ENCODE measurements around the gene PSMA6. TPM values are rescaled to one million over a fixed set of nuclear protein-coding genes. Genes with fewer than 3 reads are reported as not detected.

Gene PSMA6
- total RNA-seq, 6 experiments from 2014 or later, result 186 to 233 (median 222) TPM

DNA sequence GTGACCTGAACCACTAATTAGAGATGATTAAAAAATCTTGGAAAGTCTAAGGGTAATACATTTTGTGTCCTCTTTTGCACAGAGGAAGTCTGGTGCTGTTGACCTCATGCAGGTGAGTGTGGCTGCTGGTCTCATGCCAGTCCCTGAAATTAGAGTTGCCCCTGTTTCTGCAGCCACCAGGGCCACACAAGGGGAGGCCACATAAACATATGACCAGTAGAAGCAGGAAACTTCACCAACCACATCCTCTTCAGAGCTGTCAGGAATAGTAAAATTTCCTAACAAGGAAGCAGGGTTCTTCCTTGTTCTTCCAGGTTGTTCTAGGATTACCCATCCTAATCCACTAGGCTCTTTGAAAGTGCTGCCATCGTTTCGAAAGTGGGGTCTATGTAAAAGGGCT, 28.3 kb downstream of the PSMA6 start:
- Mint-ChIP-seq H3K27me3 (ENCODE audit: insufficient read depth) (no peaks in the 10 kb centered on the region), H3K4me1 (ENCODE audit: low read depth) (no peaks in the 10 kb centered on the region), H3K36me3 (ENCODE audit: low read depth) (peaks cover 18% of the 10 kb centered on the region; the same call in 1 of the 2 replicates), H3K9me3 (no peaks in the 10 kb centered on the region), H3K4me3 (no peak overlapping the region), H3K27ac (no peak overlapping the region)
- no peak for DNase-seq
- TF ChIP-seq, protein P1, sequence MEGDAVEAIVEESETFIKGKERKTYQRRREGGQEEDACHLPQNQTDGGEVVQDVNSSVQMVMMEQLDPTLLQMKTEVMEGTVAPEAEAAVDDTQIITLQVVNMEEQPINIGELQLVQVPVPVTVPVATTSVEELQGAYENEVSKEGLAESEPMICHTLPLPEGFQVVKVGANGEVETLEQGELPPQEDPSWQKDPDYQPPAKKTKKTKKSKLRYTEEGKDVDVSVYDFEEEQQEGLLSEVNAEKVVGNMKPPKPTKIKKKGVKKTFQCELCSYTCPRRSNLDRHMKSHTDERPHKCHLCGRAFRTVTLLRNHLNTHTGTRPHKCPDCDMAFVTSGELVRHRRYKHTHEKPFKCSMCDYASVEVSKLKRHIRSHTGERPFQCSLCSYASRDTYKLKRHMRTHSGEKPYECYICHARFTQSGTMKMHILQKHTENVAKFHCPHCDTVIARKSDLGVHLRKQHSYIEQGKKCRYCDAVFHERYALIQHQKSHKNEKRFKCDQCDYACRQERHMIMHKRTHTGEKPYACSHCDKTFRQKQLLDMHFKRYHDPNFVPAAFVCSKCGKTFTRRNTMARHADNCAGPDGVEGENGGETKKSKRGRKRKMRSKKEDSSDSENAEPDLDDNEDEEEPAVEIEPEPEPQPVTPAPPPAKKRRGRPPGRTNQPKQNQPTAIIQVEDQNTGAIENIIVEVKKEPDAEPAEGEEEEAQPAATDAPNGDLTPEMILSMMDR (IDR thresholded peaks at IDR 0.05), result no peak

DNA sequence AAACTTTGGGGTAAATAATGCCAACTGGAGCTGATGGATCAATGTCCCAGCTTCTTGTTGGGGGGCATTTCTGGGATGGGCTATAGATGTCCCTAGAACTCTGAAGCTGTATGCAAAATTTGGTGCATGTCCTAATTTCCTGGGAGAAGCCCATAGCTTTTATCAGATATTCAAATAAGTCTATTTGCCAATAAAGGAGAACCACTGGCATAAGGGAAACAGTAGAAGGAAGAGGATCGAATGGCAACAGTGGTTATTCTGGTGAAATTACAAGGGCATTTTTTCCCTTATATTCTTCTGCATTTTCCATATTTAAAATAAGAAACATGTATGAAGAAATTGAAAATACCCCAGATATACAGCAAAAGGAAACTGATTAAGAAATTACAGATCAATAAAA, 34.2 kb downstream of the PSMA6 start:
- Mint-ChIP-seq H3K4me3 (no peak overlapping the region), H3K4me1 (ENCODE audit: low read depth) (no peaks in the 10 kb centered on the region; the same call in 1 of the 2 replicates), H3K27me3 (ENCODE audit: insufficient read depth) (no peaks in the 10 kb centered on the region; the same call in 1 of the 2 replicates), H3K9me3 (no peaks in the 10 kb centered on the region), H3K27ac (no peak overlapping the region), H3K36me3 (ENCODE audit: low read depth) (no peaks in the 10 kb centered on the region)
- TF ChIP-seq, protein P1 (IDR thresholded peaks at IDR 0.05), result no peak
- no peak for DNase-seq

DNA sequence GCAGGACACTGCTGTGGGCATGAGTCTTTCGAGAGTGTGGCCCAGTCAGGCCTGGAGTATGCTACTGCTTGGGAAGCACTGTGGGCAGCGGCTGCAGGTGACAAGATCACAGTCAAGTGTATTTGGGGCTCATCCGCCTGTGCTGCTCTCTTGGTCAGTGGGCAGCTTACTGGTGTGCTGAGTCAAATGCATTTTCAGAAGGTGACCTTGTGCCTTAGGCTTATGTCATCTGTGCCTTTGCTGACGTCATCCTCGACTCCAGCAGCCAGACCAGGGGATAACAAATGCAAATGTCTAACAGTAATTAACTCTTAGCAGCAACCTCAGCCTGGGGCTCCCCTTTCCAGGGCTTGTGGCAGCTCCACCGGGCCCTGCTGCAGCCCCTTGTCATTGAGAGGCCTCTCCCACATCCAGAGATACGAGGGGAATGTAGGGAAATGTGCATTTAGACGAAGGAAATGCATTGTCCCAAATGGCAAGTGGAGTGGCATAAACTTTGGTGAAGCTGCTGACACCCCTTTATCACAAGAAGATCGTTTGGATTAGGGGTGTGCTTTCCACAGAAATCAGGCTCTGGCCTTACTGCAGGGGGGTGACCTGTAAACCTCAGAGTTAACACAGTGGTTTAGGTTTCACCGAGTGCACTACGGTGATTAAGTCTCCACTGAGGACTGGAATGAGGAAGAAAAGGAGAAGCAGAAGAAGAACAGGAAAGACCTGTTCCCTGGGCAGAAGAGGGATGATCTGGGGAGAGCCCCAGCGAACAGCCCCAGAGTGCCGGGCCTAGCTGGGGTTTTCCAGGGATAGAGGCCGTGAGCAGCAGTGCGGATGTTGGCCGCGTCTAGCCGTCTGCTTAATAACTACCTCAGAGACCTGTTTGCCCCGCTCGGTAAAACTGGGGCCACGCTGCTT, 39.7 kb downstream of the PSMA6 start:
- DNase-seq, result no peak
- Mint-ChIP-seq H3K27me3 (ENCODE audit: insufficient read depth) (no peaks in the 10 kb centered on the region; the same call in 1 of the 2 replicates), H3K9me3 (no peaks in the 10 kb centered on the region), H3K4me1 (ENCODE audit: low read depth) (peaks cover 18% of the 10 kb centered on the region), H3K4me3 (no peak overlapping the region), H3K27ac (no peak overlapping the region; the same call in 1 of the 2 replicates), H3K36me3 (ENCODE audit: low read depth) (no peaks in the 10 kb centered on the region)
- TF ChIP-seq, protein P1 (IDR thresholded peaks at IDR 0.05), result no peak

DNA sequence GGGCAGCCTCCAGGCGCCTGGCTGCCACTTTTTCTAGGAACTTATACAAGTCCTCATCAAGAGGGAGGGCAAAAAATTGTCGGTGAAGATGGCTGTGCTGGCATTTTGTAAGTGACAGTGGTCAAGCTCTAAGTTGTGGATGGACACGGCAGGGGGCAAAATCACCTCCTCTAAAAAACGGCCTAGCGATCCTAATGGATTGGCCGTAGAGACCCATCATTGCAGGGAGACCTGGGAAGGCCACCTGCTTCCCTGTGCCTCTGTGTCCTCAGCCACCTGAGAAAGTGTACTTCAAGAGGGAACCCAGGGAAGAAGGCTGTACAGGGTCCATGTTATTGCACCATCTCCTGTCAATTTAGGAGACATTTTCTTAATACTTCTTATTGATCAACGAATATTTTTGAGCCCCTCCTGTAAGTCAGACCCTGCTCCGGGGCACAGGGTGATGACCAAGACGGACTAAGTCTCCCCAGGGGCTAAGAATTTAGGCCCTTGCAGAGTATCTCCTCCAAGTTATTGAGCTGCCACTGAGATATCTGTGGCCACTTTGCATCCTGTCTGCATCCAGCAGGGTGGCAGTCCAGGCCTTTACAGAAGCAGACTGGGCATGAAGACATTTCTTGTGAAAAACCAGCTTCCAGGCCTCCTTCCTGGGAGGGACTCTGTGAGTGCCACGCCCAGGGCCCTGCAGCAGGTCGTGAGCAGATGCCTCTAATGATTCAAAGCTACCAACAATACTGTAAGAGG, 40.5 kb downstream of the PSMA6 start:
- H3K27me3 Mint-ChIP-seq (ENCODE audit: insufficient read depth), result no peaks in the 10 kb centered on the region; the same call in 1 of the 2 replicates
- TF ChIP-seq, protein P1 (IDR thresholded peaks at IDR 0.05), result no peak
- DNase-seq, result no peak
- no peaks in the 10 kb centered on the region for H3K36me3 Mint-ChIP-seq (ENCODE audit: low read depth)
- no peak overlapping the region for H3K27ac Mint-ChIP-seq
- no peaks in the 10 kb centered on the region for H3K9me3 Mint-ChIP-seq
- peaks cover 18% of the 10 kb centered on the region for H3K4me1 Mint-ChIP-seq (ENCODE audit: low read depth)
- no peak overlapping the region for H3K4me3 Mint-ChIP-seq

DNA sequence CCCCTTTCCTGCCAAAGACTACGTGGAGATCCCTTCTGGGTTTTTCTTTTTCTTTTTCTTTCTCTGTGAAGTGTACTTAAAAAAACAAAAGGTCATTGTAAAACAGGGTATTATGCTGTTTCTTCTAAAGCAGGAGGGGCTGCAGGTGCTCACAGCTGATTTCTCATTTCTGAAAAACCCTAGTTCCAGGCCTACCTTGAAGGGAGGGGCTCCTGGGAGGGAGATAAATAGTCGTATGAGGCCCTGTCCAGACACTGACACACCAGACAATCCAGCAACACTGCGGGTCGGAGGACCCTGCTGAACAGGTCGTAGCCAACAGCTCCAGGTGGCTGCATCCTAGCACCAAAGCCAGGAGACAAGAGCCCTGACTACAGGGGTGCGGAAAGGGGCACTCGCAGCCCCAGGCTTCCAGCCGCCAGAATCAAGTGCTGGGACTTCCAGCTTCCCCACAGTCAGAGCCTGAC, 41.1 kb downstream of the PSMA6 start:
- no peak for DNase-seq
- peaks cover 18% of the 10 kb centered on the region for H3K4me1 Mint-ChIP-seq (ENCODE audit: low read depth)
- H3K27me3 Mint-ChIP-seq (ENCODE audit: insufficient read depth), result no peaks in the 10 kb centered on the region; the same call in 1 of the 2 replicates
- no peak overlapping the region for H3K4me3 Mint-ChIP-seq
- TF ChIP-seq, protein P1 (IDR thresholded peaks at IDR 0.05), result no peak
- H3K27ac Mint-ChIP-seq, result no peak overlapping the region
- H3K36me3 Mint-ChIP-seq (ENCODE audit: low read depth), result no peaks in the 10 kb centered on the region
- H3K9me3 Mint-ChIP-seq, result no peaks in the 10 kb centered on the region

Data from HFFc6 (cell line).